HG03575 (cell line): Measurements from ENCODE around the gene CLMN.

ENCODE experiments used
- ATAC-seq: cut with Tn5 transposase; IDR thresholded peaks from one replicate; pipeline ENCODE4 v1.9.1; 2021; ENCODE audit not compliant: unreplicated experiment, insufficient number of reproducible peaks, low FRiP score; ENCODE audit errors: extremely low read depth

The CLMN gene

DNA sequence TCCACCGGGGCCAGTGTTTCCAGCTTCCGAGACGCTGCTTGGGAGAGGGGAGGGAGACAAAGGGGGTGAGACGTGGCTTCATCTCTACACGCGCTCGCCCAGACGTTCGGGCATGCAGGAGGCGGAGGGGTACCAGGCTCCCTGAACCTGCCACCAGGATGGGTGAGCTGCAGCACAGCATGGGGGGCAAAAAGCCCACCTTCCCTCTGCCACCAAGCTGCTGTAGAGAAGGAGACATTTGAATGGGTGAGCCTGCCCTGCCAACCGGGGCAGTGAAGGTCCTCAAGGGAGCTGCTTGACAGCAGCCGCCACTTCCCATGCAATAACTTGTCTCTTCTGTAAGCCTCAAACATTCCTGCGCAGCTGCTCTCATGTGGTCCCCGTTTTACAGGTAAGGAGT is 83.9 kb downstream of the CLMN start:
- ATAC-seq: no peak

DNA sequence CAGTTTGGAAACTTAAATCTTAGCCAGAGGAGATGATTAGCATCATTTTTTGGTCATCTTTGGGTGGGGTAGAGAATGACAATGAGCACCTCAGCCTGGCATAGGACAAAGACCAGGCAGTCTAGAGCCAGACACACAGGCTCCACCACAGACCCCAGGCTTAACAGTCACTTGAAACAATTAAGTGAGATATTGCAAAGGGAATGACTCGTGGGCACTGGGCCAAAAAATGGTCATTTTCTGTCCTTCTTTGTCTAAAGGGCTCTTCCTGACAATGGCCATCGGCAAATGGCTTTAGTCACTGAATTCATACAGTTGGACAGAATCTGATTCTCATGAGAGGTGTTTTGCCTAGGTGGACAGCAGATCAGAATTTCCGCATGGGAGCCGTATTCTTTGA is 84.4 kb downstream of the CLMN start:
- ATAC-seq: no peak

DNA sequence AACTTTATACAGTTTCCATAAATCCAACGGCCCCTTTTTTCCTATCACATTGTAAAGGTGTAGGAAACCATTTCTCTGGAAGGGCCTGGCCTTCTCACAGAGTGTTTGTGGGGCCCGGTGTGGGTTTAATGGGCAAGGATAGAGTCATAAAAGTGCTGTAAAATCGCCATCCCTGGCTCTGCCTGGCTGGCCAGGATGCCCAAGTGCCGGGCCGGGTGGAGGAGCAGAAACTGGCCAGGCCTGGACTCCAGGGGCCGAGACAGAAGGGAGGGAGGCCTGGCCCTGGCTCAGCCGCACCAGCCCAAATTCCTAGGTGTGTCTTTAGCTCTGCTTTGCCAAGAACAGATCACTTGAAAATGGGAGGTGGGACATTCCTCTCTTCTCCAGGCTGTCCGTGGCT is 85.3 kb downstream of the CLMN start:
- ATAC-seq: no peak

DNA sequence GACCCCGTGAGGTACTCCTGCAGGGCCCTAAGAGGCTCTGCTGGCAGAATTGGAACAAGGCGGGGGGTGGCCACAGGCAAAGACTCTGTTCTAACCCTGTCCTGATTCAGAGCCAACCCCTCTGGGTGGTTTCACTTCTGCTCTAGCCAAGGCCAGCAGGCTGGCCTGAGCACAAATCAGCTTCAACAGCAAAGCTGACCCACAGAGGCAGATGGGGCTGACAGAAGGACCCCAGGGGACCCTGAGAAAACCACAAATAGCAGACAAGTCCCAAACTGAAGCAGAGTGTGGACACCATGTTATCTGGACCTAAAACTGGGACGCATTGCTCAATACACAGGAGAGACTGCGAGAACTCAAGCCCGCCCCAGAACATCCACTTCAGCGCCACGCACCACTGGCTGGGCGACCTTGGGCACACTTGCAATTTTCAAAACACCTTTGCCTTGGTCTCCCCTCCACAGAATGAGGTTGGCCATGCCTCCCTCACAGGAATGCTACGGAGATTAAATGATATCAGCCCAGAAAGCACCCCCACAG is 85.9 kb downstream of the CLMN start:
- peak; percentile 64 for ATAC-seq

DNA sequence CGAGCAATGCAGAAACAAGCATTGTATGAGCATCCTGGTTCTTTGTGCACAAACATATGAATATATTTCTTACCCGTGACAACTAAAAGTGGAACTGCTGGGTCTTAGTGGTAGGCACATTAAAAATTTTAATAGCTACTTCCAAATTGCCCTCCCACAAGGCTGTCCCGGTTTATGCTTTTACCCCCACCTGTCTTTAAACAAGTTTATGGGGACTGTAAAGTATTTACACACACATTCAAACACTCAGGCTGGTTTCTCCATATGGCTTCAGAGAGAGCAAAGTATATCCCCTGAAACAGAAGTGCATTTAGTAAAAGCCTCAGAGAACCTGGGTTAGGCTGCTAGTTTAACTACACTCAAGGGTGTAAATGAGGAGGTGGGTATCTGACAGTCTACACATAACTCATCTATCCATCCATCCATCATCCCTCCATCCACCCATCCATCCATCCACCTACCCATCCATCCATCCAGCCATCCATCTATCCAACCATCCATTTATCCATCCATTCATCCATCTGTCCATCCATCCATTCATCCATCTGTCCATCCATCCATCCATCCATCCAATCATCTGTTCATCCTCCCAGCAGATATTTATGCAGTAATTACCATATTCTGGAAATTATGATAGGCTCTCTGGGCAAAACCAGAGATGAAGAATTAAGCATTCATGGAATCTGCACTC is 86.7 kb downstream of the CLMN start:
- no peak for ATAC-seq

DNA sequence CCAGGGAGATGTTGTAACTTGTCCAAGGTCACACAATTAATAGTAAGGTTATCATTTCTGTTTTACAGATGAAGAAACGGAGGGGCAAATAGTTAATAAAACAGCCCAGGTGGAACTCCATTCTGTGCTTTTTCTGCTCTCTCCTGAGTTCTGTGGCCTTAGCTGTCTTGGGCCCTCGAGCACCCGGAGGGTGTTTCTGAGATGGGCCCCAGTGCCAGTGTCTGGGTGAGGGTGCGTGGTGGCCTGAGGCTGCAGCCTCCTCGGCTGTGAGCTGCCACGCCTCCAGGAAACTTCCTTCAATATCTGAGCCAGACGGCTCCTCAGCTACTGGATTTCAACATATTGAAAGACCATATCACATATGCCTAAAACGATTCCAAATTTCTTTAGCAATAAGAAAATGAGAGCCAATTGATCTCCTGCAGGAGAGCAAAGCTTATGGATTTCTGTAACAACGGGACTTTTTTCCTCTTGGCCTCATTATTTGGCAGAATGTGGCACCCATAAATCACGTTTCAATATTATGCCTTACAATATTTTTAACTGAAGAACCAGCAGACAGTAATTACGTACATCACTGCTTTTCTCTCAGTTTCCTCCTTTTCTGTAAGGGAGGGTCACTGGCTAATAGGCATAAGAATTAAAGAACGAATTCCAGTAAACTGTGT is 87.6 kb downstream of the CLMN start:
- no peak for ATAC-seq

DNA sequence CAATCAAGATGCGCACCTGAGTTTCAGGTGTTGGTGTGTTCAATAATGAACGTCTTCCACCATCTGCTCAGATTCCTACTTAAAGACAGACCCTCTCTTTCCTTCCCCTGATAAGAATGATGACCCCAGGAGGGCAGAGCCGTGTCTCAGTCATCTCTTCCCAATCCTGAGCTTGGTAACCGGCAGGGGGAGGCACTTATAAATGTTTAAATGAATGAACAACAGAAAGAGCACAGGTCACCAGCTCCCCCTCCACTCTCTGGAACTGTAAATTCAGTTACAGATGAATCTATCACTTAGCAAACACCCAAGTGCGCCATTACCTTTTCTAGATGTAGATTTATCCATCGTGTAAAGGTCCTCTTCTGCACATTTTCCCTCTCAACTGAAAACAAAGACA is 90.0 kb downstream of the CLMN start:
- ATAC-seq: no peak

DNA sequence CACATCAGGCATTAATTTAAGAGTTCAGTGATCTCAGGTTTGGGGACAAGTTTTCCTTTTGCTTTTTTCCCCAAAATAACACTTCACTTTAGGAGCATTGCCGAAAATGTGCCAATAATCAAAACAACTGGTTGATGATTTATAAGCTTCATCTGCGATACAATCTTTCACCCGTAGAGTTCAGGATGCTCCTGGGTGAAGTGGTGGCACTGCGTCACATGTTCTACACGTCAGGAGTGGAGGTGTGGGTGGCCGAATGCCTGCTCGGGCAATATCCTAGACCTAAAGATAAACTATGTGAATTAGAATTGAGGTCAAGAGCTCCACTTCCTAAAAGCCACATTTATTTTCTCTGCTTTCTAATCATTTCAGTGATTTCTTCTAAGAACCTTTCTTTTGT is 91.5 kb downstream of the CLMN start:
- no peak for ATAC-seq

DNA sequence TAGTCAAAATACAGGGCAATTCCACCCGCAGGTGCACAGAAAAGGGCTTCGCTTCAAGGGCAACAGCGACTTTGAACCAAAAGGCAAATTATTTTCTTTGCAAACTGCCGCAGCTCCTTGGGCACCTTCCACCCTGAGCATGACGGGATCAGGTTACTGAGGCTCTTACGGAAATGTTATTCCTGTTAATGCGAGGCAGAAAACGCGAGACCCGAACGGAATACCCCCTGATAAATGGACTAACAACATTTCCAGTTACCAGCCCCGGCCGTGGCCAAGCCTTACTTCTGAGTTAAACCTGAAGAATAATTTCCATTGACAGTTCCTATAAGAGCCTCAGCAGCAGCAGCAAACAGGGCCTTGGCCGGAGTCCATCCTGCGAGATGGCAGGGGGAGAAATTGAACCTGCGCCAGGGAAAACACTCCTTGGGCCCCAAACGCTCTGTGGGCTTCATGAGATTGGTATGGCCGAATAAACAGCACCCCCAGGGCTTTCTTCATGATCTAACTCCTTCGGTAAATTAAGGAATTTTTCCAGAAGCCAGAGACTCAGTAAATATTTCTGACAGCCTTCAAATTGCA is 92.3 kb downstream of the CLMN start:
- no peak for ATAC-seq

DNA sequence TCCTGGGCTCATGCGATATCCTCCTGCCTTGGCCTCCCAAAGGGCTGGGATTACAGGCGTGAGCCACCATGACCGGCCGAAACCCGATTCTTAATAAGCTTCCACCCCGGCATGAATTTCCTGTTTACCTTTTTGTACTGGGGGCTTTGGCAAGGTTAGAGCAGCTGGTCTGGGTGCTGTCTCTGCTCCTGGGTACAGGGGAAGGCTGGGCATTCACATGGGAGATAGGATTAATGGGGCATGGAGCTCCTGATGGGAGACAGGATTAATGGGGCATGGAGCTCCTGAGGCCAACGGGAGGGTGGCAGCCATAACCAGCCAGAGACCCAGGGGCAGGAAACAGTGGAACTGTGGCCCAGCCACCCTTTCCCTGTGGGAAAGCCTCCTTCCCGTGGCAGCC is 92.9 kb downstream of the CLMN start:
- ATAC-seq: no peak

DNA sequence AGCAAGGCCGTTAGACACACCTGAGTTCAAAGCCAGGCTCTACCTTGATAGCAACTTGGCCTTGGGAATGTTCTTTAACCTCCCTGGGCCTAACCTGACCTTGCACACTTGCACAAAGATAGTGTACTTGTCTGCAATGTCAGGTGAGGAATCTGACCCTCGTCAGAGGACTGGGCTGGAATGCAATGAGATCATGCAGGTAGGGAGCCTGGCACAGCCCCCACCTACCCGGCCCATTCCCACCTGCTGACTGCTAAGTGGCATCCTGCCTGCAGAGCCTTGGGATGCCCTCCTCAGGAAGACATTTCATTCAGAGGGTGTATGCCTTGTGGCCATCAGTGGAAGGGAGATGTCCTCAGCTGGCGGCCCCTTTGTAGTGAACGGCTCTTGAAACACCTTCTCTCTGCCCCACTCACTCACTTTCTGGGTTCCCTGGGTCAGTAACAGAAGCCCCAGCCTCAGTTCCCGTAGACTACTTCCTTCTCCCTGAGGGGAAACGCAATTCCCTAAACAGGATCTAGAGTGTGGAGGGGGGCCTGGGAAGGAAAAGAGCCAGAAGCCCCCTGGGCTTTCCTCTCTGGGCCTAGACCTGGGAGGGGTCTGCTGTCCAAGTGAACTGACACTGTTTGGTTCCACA is 94.3 kb downstream of the CLMN start:
- ATAC-seq: no peak

DNA sequence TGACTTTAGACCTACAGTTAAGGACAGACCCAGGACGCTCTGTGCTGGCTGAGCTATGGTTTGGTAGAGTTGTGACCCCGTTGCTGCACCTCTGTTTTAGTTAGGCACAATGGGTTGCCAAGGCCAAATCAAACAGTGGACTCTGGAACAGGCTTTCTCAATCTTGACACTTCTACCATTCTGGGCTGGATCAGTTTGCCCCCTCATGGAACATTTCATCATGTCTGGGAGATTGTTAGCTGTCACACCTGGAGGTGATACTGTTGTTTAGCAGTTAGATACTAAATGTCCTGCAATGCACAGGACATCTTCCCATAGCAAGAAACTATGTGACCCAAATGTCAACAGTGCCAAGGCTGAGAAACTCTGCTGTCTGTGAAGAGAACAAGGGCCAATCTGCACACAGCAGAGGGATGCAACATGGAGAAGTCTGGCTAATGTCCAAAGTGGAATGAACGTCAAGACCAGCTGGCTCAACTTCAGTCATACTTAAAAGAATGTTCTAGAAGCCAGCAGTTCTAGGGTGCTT is 96.8 kb downstream of the CLMN start:
- no peak for ATAC-seq

DNA sequence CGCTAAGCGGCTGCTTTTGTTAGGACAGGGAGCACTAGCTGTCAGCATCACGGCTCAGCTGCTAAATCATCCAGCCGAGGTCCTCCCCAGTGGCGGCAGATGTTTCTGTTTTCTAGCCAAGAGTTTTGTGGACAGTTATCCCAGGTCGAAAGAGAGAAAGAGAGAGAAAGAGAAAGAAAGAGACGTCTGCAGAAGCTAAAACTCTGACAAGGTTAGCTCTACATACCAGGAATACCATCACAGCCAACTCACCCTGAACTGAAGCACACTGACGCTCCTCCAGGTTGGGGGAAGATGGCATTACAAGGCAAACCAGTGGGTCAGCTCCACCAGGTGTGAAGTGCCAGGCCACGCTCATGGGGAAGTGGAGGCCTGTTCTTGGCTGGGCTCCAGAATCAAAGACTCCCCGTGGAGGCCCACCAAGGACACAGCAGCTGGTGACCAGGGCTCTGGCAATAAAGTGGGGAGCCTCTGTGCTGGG is 97.5 kb downstream of the CLMN start:
- no peak for ATAC-seq

DNA sequence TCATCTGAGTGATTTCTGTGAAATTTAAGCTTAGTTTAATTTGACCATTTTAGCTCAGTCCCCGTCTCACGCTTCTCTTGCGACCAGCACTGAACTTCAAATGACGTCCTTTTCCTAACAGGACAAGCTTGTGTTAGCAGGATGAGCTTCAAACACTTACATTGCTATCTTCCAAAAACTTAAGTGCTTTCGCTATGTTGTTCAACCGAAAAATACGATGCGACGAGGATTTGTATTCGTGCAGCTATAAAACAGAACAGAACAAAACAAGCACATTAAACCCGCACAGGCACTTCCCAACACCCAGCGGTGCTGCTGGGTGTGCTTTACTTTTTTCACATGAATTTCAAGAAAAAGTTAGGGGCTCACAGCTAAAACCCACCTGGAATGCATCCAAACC is 98.2 kb downstream of the CLMN start:
- no peak for ATAC-seq

DNA sequence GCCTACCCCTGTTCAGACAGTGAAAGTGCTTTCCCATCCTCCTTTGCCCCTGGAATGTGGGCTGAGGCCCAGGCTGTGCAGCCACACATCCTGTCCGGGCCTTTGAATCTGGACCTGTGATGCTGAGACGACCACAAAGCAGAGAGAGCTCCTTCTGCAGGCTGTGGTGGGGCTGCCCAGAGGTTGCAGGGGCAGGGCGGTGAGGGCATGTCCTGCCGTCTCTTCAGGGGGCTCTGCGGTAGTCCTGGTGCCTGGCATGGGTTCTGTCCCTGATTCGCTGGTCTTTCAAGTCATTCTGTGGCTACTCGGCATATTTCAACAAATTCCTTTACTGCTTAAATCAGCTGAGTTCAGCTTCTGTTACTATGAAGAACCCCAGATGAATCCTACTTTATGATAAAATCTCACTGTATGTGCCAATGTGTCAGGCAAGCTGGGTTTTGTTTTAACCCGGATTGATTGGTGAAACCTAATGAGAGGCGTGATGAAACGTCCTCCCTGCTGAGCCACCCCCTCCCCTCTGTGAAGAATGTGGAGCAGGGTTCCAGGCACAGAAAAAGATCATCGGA is 99.0 kb downstream of the CLMN start:
- no peak for ATAC-seq

DNA sequence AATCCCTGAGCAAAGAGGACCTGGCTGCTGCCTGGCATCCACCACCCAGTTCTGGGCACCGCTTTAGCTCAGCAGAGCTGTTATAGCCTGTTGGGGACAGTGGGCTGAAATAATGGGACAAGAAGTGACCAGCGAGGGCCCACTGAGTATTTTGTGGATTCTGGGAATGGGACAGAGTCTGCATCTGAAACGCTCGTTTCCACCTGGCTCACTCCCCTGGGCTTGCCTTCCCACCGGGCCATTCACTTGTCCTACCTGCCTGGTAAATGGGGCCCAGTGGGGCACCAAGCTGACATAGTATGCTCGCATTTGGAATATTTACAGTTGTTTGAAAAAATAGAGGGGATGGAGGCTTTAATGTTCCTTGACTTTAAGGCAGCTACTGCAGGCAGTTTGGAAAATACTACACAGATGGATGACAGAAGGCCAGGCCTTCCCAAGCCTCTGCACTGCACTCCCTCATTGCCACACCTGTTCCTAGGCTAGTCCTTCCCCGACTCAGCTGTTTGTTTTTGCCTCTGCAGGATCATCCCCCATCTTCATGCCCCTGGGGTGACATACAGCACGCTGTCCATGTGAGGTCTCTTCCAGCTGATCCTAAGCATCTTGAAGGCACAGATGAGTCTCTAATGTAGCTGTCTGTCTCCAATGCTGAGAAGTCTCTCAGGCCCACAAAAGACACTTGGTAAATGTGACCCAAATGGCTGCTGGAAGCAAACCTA is 101.1 kb downstream of the CLMN start:
- ATAC-seq: no peak

DNA sequence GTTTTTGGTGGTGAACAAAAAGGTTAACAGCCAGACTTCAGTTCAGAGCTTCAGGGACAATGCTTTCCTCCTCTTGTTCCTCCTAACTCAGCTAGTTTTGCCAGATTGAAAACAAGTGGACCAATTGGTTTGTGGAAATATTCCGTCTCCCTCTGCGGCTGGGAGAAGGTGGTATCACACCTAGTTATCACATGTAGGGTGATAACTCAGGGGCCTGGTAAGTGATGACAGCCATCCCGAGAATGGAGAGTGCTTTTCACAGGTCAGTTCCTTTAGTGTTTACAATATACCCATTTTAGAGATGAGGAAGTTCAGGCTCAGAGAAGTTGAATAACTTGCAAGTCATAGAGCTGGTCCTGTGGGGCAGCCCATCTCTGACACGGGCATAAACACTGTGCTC is 101.7 kb downstream of the CLMN start:
- no peak for ATAC-seq

DNA sequence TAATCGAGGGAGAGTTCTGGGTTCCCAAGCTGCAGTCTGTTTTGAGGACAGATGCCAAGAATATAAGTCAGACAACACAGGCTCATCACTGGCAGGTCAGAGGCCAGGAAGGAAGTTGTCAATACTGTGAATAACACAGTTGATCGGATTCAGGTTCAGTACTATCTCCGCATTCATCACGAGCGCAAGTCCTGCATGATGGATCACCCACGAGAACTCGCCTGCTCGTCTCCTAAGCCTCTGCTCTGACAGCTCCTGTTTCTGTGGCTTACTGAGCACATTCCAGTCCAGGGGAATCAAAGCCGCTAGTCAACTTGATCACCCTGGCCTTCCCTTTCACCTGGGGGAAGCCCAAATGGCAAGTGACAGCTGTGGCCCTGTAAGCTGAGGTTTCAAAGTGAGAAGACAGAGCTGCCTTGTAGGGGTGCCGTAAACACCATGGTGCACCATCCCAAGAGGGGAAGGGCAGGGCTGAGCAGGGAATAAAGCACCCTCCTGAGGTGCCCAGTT is 102.3 kb downstream of the CLMN start:
- no peak for ATAC-seq
